Stimulated activated CD4-positive, alpha-beta T cell treated with anti-CD3 and anti-CD28 coated beads, Interleukin-12 subunit alpha, Interleukin-12 subunit beta, amount 100 ng/mL, for 4 hours (primary cell): Measurements from ENCODE around the gene C12orf60.
A peak's percentile ranks its signal among the peaks of the same experiment; 100 is the strongest.
"Not testable (repeated sequence)": the region's sequence is repeated elsewhere in the genome, so short reads cannot be mapped to it uniquely, and the experiment has no call there.

Experiments
- DNase-seq: peaks from one replicate; pipeline ENCODE4 v3.0.0-alpha.2; 2020

C12orf60 gene, protein sequence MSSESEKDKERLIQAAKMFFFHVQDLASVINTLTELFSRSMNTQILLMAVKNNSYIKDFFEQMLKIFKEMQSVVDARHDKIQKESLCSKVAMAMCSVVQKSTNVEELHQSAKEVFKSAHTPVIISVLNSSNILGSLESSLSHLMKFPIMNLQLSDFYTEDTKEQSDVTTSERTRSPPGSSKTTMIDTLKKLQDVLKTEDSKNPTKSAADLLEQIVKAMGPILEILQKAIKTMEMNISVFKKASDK

DNA sequence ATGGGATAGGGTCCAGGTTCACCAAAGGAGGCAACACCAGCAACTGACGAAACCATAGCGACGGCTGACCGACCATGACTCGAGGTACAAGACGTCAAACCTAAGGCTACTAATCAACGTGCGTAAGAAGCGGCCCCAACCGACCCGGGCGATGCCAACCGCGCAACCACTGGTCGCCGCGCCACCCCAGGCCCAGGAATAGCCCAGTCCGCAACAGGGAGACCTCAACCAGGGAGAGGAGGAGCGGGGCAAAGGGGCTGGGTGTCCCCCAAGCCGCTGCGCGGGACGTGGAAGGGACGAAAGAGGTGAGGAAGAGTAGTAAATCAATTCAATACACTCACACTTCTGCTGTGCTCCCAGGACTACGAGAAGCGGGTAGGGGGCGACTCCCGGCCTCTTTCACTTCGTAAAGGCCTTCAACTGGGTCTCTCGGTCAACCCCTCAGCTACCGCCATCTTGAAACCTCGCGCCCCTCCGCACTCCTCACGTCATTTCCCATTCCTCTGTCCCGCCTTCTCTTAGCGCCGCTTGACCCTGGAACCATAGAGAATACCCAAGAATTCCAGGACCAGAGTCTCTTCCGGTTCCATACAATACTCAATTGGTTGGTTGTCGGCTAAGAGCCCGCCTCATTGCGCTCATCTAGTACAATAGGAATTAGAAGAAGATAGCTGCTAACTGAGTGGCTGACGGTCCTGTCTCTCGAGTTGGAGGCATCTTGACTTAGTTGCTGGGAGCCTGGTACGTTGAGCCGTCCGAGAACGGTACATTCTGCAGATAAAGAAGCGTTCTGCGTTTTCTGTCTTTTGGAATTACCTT is at the start of gene C12orf60, which contains the start of gene WBP11:
TSS of gene C12orf60 (plus strand) at position 660 of the 819 bp plus-strand sequence. CDS start 19,266 bp downstream, outside the sequence.
TSS of gene WBP11 (minus strand) at position 468 of the 819 bp plus-strand sequence. CDS start 2,095 bp downstream, outside the sequence.
- peak; percentile 74 for DNase-seq

DNA sequence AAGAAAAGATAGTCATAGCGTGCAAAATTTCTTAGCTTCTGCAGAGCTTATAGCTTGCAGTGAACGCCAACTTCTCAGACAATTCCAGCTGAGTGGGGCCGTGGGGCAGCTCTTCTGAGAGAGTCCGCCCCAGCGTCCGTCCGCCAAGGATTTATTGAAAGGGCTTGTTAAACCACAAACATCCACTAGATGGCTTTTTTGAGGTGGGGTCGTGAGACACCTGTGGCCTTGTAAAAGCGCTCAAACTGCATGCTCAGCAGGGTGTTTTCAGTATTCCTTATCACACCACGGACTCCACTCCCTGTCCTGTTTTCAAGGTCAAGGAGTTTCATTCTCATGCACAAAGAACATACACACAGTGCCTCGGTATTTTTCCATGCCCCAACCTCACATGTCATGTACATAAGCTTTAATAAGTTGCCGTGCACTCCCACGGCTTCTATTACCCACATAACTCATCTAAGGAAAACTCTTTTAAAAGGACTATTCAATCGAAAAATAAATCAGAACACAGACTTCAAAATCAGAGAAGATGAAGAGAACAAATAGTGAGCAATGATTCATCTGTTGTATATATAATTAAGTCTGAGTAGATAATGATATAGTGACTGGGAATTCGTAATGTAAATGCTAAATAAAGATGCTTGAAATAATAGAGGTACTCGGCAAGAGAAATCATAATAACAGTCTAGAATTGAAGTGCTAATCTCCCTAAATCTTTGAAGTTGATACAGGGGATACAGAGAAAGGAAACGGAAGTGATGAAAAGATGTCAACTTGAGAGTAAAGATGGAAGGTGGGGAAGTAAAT is 46.9 kb upstream of the C12orf60 start:
- DNase-seq = no peak

GRCh38 chr12:14759711-14760280 is 43.7 kb upstream of the C12orf60 start:
- DNase-seq = not testable (repeated sequence)

DNA sequence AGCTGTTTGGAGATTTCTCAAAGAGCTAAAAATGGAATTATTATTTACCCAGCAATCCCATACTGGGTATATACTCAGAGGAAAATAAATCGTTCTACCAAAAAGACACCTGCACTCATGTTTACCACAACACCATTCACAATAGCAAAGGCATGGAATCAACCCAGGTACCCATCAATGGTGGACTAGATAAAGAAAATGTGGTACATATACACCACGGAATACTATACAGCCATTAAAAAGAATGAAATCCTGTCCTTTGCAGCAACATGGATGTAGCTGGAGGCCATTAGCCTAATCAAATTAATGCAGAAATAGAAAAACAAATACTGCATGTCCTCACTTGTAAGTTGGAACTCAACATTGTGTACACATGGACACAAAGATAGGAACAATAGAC is 38.1 kb upstream of the C12orf60 start:
- DNase-seq = no peak

GRCh38 chr12:14766020-14766419 is 37.5 kb upstream of the C12orf60 start:
- DNase-seq = not testable (repeated sequence)

- DNase-seq = no peak
Measured at GRCh38 chr12:14766649-14767215, 36.7 kb upstream of the C12orf60 start.

- DNase-seq = no peak
Measured at GRCh38 chr12:14767617-14768016, 35.9 kb upstream of the C12orf60 start.

DNA sequence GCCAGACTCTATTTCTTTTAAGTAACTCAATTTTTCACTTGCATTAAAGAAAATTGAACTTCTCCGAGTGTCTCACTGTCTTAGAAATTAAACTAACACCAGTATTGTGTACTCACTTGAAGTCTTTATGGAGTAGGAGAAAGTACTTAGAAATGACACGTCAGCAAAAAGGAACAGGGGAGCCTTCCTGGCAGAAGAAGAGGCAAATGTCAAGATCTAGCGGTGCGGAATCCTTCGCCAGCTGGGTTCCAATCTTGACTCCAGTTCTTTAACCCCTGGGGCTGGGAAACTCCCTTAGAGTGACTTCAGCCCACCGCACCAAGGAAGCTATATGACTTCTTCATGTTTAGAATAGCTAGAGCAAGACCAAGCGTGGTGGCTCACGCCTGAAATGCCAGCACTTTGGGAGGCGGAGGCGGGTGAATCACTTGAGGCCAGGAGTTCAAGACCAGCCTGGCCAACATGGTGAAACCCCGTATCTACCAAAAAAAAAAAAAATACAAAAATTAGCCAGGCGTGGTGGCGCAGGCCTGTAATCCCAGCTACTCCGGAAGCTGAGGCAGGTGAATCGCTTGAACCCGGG is 34.6 kb upstream of the C12orf60 start:
- peak; percentile 23 for DNase-seq

GRCh38 chr12:14769466-14769968 is 34.0 kb upstream of the C12orf60 start:
- DNase-seq = no peak

DNA sequence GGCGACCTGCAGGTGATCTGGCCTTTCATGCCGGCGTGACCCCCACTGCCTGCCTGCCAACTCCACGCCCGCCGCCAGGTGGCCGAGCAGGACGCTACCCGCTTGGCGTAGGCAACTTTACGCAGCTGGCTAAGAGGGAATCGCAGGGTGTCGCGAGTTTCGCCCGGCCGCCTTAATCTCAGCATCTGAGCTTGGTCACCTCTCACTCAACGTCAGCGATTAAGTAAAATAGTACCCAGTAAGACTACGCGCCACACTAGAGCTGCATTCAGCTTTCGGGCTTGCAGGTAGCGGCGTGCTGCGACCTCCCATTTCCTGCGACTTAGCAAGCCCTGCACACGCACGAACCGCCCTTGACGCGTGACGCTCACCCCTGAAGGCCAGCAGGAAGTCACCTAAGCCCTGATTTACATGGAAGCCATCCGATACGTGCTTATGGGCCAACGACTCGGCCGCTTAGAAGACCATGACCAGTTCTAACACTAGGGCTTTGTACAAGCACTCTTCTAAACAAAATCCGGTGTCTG is 33.4 kb upstream of the C12orf60 start:
- DNase-seq = peak; percentile 82

GRCh38 chr12:14770496-14771461 is 32.7 kb upstream of the C12orf60 start:
- peak; percentile 84 for DNase-seq

- DNase-seq = peak; percentile 10
Measured at GRCh38 chr12:14771651-14772137, 31.8 kb upstream of the C12orf60 start.

DNA sequence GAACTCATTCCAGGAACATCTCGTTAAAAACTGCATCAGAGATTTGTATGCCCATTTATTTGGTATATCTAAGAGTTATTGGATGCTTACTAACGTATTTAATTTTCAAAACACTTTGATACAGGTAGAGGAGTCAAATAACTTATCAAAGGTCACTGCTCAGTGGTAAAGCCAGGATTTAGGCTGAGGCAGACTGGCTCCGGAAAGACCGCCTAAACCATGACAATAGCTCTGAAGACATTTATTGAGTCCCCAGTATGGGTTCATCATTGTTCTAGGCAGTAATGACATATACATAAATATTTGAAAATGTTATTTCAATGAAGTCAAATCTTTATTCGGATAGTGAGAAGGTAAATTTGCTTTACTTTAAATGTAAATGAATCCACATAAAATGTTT is 30.5 kb upstream of the C12orf60 start:
- DNase-seq = no peak

DNA sequence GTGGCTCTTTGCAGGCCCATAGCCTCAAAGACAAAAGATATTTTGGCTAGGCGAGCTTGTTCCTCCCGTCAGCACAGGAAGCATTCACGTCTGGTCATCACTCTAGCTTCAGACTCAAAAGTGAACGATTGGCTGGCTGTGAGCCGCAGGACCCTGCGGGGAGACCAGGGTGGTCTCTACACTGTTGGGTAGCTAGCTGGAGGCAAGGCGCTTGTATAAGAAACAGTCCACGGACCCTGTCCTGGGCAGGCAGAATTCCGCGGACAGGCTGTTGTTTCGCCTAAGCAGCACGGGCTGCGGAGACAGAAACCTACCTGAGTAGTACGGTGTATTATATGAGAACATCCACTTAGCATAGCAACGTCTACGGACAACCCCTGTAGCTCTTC is 29.8 kb upstream of the C12orf60 start:
- no peak for DNase-seq

DNA sequence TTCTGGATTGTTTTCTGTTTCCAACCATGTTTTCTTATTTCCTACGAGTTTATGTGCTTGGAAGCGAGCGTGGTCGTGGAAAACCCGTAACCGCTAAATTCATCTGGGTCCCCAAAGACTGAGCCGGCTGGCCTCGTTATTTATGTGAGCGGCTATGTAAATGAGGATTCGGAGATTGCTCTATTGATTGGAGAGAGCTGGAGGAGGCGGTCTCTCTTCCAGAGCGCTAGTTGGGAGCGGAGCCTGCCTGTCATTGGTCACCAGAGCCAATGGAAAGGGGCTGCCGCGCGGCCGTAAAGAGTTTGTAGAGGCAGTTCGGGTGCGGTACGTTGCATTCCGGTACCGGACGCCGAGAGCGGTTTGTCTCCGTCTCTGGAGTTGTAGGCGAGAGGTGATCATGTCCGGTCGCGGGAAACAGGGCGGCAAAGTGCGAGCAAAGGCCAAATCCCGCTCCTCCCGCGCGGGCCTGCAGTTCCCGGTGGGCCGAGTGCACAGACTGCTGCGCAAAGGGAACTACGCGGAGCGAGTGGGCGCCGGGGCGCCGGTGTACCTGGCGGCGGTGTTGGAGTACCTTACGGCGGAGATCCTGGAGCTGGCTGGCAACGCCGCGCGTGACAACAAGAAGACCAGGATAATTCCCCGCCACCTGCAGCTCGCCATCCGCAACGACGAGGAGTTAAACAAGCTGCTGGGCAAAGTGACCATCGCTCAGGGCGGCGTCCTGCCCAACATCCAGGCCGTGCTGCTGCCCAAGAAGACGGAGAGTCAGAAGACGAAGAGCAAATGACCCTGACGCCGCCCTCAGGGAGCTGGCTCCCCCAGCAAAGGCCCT is 29.2 kb upstream of the C12orf60 start:
- peak; percentile 77 for DNase-seq

- peak; percentile 23 for DNase-seq
Measured at GRCh38 chr12:14774906-14775635, 28.4 kb upstream of the C12orf60 start.

GRCh38 chr12:14775636-14775980 is 27.9 kb upstream of the C12orf60 start:
- no peak for DNase-seq

DNA sequence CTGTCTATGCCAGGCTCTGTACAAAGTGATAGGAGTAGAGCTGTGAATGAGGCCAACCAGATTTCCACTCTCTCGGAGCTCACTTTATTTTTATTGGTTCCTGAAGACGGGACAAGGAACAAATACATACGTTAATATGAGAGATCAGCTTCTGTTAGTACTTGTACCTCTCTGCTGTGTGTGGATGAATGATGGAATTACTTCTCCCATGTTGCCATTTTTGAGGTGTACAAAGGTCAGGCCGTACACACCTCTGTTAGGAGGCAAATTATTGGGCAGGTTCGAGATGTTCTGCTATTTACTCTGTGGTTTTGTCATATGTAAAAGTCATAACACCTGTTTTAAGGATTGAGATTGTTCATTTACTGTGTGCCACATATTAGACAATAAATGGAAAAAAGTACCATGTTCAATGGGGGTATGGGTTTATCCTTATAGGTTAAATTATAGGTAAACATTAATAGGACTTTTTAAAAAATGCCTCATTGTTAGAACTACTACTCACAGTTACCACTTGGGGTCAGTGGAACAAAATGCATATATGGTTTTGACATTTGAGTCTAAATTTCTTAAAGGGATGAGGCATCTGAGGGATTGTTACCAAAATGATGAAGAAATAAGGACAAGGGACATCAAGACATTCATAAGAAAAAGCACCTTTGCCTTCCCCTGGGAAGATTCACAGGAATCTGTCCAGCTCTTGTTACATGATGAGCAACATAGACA is 27.1 kb upstream of the C12orf60 start:
- no peak for DNase-seq
